GM19351 (cell line): ENCODE measurements around the gene SH2D2A.
"Not testable (repeated sequence)": the region's sequence is repeated elsewhere in the genome, so short reads cannot be mapped to it uniquely, and the experiment has no call there.

ENCODE experiments used
- ATAC-seq: cut with Tn5 transposase; IDR thresholded peaks from one replicate; pipeline ENCODE4 v1.9.1; 2021; ENCODE audit warnings: mild to moderate bottlenecking, moderate library complexity; ENCODE audit not compliant: unreplicated experiment

SH2D2A gene

GRCh38 chr1:156775799-156776198 is 40.8 kb downstream of the SH2D2A start:
- ATAC-seq, result no peak

- ATAC-seq, result no peak
Measured at GRCh38 chr1:156773607-156774006, 43.0 kb downstream of the SH2D2A start.

GRCh38 chr1:156772728-156773497 is 43.7 kb downstream of the SH2D2A start:
- ATAC-seq, result no peak

GRCh38 chr1:156772222-156772621 is 44.4 kb downstream of the SH2D2A start:
- no peak for ATAC-seq

- ATAC-seq, result no peak
Measured at GRCh38 chr1:156768610-156769295, 47.9 kb downstream of the SH2D2A start.

- ATAC-seq, result no peak
Measured at GRCh38 chr1:156767879-156768604, 48.6 kb downstream of the SH2D2A start.

GRCh38 chr1:156767101-156767878 is 49.4 kb downstream of the SH2D2A start, which contains the start of gene PRCC:
Gene PRCC, plus strand, starts transcription at chr1:156767535. Its CDS starts 237 bp downstream, at chr1:156767772.
- ATAC-seq, result peak; percentile 93

GRCh38 chr1:156766298-156767100 is 50.1 kb downstream of the SH2D2A start:
- ATAC-seq, result peak; percentile 21

GRCh38 chr1:156765666-156766065 is 51.0 kb downstream of the SH2D2A start:
- ATAC-seq, result no peak

GRCh38 chr1:156765136-156765535 is 51.5 kb downstream of the SH2D2A start:
- not testable (repeated sequence) for ATAC-seq

GRCh38 chr1:156760796-156761104 is 55.9 kb downstream of the SH2D2A start:
- no peak for ATAC-seq

- ATAC-seq, result no peak
Measured at GRCh38 chr1:156760092-156760795, 56.4 kb downstream of the SH2D2A start.

GRCh38 chr1:156757572-156758253 is 58.9 kb downstream of the SH2D2A start:
- not testable (repeated sequence) for ATAC-seq

- ATAC-seq, result no peak
Measured at GRCh38 chr1:156756355-156756754, 60.3 kb downstream of the SH2D2A start.
